Anterior cingulate cortex (tissue), 58 donors: ENCODE measurements around the gene CHST3.
"Not testable (repeated sequence)": the region's sequence is repeated elsewhere in the genome, so short reads cannot be mapped to it uniquely, and the experiment has no call there.

ENCODE experiments used
- DNase-seq, 58 donors: peaks; one replicate each; lab custom pipeline; 2025; lab: John Stamatoyannopoulos, UW

The CHST3 gene

DNA sequence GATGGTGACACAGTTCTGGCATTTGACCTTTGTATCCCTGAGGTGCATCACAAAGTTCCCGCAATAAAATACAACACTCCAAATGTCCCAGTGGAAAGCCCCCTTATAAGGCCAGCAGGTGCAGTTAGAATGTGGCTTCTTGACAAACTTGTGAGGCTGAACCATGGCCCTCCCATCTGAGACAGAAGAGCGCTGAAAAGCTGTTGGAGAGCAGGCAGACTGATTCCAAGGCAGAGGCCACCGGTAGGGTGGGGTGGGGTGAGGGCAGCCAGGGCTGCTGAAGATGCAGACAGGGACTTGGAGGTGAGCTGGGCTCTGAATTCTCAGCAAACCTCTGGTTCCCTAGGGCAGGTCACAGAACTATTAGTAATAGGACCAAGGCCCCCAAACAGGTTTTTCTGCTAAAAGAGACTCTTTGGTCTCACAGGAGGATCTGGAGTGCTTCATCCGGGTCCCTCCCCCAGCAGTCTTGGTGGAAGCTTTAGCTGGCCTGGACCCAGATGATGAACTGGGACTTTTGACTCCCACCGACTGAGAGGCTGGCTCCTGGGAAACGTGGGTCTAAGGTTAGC lies 15.6 kb upstream of the CHST3 start:
- no peak for DNase-seq

DNA sequence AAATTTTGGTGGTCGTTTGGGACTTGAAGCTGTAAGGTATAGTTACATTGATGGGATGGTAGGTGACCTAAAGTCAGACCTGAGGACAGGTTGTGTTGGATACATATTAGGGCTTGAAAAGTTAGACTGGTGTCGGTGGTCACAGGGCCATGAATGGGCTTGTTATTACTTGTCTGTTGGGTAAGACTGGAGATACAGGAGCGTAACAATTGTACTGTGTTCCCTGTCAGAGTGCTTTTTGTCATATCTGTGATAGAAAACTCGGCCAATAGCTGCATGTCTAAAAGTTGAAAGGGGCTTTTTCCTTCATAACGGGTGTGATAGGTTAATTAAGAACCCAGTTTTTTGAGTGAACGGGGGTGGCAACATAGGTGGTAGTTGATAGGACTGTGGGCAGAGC lies 13.5 kb upstream of the CHST3 start:
- no peak for DNase-seq

DNA sequence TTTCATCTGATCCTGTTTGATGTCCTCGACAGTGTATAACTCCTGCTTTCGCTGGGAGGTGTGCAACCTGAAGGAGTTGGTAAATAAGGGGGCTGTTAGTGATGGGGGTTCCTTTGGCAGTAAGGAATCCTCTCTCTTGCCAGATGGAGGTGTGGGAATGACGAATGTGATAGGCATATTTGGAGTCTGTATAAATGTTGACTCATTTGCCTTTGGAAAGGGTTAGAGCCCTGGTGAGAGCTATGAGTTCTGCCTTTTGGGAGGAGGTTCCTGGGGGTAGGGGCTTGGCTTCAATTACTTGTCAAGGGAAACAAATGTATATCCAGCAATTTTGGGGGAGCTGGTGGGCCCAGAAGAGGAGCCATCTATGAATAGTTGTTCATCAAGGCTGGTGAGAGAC lies 11.4 kb upstream of the CHST3 start:
- DNase-seq = no peak

DNA sequence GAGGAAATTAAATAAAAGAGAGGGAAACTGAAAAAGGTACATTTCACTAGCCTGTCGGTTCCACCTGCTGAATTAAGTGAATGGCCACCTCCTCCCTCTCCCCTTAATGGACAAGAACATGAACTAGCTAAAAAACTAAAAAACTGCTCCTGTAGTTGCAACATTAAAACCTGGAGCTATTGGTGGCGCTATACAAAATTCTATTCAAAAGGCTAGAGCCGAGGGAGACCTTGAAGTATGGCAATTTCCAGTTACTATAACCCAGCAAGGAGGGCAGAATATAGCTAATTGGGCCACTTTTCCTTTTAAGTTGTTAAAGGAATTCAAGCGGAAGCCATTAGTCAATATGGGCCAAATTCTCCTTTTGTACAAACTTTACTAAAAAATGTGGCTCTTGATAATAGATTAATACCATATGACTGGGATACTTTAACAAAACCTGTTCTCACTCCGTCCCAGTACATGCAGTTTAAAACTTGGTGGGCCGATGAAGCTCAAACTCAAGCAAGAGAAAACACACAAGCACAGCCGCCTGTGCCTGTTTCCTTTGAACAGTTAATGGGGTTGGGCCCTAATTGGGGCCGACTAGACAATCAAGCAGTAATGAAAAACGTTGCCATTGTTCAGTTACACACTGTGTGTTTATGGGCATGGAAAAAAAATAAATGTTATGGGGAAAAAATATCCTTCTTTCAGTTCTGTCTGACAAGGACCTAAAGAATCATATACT lies 6.5 kb upstream of the CHST3 start:
- no peak for DNase-seq

DNA sequence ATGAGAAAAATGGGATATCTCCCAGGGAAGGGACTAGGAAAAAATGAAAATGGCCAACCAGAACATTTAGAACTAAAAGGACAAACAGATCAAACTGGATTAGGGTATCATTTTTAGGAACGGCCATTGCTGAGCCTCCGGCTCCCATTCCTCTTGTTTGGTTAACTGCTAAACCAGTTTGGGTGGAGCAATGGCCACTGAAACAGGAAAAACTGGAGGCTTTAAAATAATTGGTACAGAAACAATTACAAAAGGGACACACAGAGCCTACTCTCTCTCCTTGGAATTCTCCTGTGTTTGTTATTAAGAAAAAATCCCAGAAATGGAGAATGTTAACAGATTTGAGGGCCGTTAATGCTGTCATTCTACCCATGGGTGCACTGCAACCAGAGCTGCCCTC lies 4.7 kb upstream of the CHST3 start:
- DNase-seq = no peak

DNA sequence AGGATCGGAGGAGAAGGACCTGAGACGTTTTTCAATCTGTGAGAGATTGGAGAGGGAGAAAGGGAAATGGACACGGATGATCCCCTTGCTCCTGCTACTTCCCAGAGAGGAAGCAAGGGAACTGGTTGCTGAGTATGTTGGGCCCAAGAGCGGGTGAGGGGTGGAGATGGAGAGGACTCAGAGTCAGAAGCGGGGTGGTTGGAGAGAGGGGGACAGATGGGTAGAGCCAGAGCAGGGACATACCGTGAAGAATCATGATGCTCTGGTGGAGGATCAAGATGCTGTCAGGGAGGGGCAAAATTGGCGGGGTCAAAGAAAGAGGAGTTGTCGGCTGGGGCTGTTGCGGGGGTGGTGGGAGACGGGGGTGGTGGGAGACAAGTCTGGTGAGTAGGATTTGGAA lies 2.4 kb upstream of the CHST3 start:
- no peak for DNase-seq

DNA sequence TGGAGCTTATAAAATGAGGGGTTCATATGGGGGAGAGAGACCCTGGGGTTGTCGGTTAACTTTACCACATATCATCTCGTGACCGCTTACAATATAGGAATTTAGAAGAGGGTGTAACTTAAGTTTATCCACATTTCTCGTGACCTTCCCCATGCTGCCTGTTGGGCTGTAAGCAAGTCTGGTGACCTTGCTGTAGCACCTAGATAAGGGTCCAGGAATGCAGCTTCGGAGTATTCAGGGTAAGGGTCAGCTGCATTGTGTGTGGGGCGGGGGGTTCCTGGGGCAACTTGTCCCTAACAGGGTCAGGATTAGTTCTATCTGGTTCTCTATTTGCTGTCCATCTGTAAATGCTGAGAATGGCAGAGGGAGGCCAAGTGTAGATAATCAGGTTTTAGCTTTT lies 1.3 kb upstream of the CHST3 start:
- no peak for DNase-seq

DNA sequence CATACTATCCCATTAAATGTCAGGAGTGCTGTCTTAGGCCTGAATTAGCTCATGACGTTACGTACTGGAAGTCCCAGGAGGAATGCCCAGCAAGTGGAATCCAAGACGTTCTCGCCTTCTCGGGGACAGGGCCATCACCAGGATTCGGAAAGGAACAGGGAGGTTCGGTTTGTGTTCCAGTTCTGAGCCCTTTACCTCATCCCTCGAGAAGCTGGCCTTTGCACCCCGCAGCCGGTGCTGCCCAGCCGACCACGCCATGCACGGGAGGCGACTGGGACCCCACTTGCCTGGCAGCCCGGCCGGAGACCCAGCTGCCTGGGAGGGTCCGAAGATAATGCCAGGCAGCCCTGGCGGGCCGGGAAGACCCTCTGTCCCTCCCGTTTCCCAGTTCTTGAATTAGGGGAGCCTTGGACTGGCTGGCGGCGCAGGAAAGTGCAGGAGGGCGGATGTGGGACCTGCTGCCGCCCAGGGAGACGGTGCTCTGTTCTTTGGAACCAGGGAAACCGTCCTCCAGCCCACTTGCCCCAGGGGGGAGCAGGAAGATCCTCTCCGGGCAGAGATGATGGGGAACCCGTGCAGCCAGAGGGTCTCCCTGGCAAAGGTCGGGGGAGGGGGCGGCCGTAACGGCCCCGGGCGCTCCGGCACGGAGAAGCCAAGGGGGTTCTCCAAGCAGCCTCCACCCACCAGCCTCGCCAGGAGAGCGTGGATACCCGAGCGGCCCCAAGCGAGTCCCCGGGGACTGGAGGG lies 671 bp upstream of the CHST3 start:
- DNase-seq = peak in 3 of 58 donors; percentile 50 to 68 (median 57)

DNA sequence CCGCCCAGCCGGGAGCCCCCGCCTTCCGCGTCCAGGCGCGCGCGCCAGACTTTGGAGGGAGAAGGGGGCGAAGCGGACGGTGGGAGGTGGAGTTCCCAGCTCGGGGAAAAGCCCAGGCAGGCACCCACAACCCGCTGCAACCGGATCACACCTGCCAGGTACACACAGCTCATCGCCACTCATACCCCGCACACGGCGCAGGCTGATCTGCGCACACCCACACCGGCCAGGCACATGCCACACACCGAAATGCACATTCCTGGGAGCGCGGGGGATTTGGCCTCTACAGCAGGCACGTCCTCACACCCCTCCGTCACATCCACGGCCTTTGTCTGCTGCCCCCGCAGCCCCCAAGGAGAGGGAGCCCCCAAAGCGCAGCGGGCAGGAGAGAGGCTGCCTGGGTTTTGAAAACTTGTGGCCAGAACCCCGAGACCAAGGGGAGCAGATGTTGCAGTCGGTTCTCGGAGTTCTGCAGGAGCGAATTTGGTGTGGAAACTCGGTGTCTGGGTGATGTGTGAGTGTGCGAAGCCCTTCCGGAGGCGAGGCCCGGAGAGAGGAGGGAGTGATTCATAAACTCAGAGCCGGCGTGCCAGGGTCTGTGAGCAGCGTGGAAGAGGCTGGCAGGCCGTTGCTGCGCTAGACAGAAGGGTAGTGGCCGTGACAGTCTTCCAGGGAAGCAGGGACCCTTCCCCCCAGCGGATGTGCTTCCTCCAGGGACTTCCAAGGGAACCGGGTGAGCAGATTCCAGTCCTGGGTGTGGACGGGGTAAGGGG lies 734 bp downstream of the CHST3 start:
- peak in 11 of 58 donors; percentile 26 to 69 (median 41) for DNase-seq

DNA sequence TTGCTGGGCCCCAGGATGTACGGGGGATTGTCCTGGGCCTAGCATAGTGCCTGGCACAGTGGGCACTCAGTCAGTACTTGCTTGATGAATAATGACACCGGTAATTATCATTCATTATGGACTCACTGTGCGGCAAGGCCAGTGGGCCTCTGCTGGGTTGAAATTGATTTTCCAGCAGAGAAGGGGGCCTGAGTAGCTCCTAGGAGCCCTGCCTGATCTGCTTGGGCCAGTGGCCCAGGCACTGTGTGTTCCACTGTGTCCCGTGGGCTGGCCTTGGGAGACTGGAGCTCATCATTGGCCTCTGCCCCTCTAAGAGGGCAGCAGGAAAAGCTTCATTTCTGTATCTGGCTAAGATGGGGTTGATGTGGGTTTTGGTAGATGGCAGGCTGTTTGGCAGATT lies 1.4 kb downstream of the CHST3 start:
- peak in 5 of 58 donors; percentile 31 to 51 (median 39) for DNase-seq

DNA sequence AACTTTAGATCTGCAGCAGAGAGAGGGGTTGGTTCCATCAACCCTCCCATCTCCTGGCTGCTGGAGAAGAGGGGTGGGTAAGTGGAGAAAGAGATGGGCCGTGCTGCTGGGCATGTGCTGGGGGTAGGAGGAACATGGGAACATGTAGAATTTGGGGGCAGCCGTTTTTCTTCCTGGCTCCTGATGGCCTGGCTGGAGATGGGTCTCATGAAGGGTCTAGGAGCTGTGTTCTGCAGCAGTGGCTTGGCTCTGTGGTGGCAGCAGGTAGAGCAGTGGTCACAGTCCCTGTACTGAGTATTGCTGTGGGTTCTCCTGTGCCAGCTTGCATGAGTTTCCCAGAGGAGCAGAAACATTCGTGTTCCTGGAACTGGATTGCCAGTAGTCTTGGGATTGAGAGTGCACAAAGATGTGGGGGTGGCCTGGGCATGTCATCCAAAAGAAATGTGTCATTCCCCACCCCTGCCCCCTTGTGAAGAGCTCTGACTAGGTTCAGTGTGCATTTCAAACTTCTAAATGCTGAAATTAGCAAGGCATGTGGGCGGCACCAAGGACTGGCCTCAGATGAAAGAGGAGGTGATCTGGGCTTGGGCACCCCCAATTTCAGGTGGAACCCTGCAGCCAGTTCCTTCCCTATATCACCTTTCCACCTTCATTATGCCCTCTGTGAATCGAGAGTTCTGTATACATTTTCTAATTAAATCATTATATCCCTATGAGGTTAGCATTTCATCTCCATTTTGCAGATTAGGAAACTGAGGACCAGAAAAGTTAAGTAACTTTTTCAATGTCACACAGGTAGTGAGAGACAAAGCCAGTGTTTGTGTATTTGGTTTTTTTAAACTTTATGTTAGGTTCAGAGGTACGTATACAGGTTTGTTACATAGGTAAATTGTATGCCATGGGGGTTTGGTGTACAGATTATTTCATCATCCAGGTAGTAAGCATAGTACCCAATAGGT lies 2.1 kb downstream of the CHST3 start:
- peak in 5 of 58 donors; percentile 28 to 51 (median 40) for DNase-seq

DNA sequence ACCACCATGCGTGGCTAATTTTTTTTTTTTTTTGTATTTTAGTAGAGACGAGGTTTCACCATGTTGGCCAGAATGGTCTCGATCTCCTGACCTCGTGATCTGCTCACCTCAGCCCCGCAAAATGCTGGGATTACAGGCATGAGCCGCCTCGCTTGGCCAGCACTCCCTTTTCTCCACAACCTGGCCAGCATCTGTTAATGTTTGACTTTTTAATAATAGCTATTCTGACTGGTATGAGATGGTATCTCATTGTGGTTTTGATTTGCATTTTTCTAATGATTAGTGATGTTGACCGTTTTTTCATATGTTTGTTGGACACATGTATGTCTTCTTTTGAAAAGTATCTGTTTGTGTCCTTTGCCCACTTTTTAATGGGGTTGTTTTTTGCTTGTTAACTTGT lies 3.8 kb downstream of the CHST3 start:
- DNase-seq = not testable (repeated sequence)

DNA sequence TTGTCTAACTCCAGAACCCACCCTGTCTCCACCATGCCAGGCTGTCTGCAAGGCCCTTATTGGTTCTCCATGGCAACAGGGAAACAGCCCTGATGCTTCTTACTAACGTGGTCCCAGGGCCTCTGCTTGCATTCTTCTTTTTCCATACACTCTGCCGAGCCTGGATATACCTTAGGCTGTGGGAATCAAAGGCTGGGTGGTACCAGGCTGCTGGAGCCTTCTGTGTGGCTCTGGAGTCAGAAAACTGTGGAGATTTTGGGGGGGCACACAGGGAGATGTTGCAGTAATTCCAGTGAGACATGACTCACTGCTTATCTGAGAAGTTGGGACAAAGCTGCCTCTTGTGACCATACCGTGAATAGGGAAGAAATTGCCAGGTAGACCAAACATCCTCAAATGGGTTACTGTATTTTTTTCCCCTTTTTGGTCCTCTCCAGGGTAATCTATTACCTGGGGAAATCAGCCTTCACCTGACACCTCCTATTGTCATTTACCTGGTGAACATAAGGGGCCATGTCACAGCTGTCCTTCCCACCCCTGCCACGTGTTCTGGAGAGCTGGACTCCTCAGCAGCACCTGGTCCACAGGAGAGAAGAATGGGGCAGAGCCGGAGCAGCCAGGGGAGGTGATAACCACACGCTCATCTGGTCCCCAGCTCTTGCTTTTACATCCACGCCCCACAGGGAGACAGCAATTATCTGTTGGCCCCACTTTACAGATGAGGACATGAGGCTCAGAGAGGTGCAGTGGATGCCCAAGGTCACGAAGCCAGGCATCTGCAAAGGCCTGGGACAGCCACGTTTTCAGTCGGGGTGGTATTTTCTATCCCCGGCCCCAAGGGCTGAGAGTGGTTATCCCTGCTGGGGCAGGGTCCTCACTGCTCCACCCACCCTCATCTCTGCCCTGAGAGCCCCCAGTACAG lies 4.6 kb downstream of the CHST3 start:
- no peak for DNase-seq

DNA sequence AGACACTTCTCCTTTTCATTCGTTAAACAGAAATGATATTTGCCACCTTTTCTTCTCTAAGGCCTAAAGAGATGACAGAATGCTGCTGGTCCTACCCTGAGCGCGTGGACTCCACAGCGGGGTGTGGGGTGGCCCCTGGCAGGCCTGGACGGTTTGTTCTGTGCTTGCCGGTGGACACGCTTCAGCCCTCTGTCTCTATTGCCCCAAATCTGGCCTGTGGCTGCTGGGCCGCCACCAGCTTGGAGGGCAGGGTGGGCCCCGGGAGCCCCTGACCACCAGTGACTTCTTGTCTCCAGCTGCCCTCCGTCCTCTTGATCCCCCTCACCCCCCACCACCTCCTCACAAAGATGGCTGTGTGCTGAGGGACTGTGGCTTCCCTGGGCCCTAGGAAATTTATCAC lies 5.7 kb downstream of the CHST3 start:
- DNase-seq = no peak

DNA sequence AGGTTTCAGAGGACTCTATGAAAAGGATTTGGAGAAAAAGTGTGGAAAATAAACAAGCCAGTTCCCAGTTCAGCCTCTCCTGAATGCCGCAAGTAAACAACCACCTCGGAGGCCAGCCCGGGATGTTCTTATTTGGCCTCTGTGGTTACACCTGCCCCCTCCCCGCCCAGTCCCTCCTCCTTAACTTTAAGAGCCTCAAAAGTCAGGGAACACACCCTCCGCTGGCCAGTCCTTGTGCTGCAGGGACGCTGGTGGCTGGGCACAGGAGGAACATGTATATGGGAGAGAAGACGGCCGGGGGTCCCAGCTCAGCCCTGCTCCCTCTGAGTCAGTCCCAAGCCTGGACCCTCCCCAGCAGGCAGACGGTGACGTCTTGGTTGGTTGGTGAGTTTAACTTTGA lies 6.1 kb downstream of the CHST3 start:
- DNase-seq = no peak

DNA sequence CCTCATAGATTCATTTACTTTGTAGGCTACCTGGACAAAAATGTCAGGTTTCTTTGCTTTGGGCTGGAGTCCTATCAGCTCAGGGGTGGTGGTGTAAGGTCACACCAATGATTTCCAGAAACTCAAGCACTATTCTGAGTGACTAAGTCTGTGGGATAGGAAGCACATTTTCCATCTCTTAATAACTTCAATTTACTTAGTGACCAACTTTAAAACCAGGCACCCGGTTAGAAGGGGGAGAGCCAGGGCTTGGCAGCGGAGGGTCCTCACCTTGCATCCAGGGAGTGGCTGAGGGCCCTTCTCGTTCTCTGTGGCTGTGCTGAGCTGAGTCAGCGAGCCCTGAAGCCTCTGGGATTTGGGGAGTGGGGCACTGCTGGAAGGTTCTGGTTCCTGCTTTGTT lies 6.7 kb downstream of the CHST3 start:
- DNase-seq = peak in 1 of 58 donors; percentile 51

DNA sequence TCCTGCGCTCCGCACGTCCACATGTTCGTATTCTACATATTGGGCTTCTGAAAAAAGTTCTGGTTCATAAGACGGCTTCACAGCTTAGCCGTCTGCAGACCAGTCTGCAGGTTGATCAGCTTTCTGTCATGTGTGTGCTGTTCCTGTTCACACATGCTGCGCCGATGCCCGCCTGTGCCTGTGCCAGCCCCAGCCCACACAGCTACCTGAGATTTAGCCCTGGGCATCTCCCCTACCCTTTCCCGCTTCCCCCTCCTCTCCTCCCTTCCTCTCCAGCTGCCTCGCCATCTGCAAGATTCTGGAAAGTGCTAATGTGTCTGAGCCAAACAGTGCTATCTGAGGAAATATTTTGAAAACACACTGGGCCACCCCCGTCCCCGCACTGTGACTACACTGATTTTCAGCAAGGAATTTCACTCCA lies 7.1 kb downstream of the CHST3 start:
- DNase-seq = peak in 8 of 58 donors; percentile 37 to 63 (median 44)

DNA sequence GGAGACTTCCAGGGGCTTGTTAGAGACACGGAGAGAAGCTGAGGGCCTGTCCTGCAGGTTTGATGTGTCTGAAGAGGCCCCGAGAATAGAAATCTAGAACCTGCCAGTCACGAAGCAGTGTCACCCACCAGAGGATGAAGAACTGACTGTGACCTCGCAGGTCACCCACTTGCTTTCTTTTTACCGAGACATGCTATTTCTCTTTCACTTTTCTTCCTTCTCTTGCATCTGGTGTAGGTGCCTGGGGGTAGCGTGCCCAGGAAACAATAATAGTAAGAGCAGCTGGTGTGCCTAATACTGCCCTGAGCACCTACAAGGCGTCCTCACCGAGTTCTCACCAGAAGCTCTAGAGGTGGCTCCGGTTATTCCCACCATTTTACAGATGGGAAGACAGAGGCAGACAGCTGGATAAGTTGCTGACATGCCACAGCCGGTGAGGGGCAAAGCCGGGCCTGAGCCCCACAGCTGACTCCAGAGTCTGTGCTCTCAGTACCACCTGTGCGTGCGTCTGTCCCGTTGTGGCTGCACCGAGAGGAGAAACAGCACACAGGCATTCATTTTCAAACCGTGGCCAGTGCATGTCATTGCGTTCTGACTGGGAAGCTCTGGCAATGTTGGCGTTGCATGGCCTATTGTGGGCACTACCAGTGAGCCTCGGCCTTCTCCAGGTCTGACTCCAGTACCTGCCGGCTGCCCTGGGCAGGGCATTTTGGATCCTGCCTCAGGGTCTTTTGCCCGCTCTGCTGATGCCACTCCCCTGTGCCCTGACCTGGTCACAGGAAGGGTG lies 7.8 kb downstream of the CHST3 start:
- DNase-seq = no peak
